Lower lobe of right lung (tissue), 2 donors: ENCODE results near the gene LUC7L. TPM values are rescaled to one million over a fixed set of nuclear protein-coding genes. Genes with fewer than 3 reads are reported as not detected.
"Not testable (repeated sequence)": the region's sequence is repeated elsewhere in the genome, so short reads cannot be mapped to it uniquely, and the experiment has no call there.

Experiments used
- ATAC-seq, 2 donors: fragments of 200-7000 bp; cut with Tn5 transposase; one replicate each; pipeline ENCODE4 v1.9.1; 2020 to 2022; ENCODE audit warnings: mild to moderate bottlenecking in 2 of 2, moderate library complexity in 2 of 2
- DNase-seq: peaks from one replicate; pipeline ENCODE4 v3.0.0-alpha.2; 2020
- H3K27ac ChIP-seq: fragments of 200-600 bp; one replicate; pipeline ENCODE4 v1.8.0; 2022
- H3K27me3 ChIP-seq: fragments of 200-600 bp; one replicate; pipeline ENCODE4 v1.8.0; 2022; ENCODE audit warnings: low read depth
- H3K36me3 ChIP-seq: fragments of 200-600 bp; one replicate; pipeline ENCODE4 v1.8.0; 2022; ENCODE audit warnings: mild to moderate bottlenecking
- H3K4me1 ChIP-seq: fragments of 200-600 bp; one replicate; pipeline ENCODE4 v1.8.0; 2022
- H3K4me3 ChIP-seq: fragments of 200-600 bp; one replicate; pipeline ENCODE4 v1.8.0; 2022; ENCODE audit warnings: mild to moderate bottlenecking
- H3K9me3 ChIP-seq: fragments of 200-600 bp; one replicate; pipeline ENCODE4 v1.8.0; 2022
- intact Hi-C: fragments of 100-400 bp; cut with DNase I; formaldehyde crosslinking; loops from one replicate; pipeline ENCODE4 v1.11.0; 2022
- total RNA-seq: library from RNA; stranded (reverse); fragmentation: NEBNext Ultra II Directional; extraction: Animal tissue kit (Norgen Biotek cat#: 25700); gene quantifications from one replicate; pipeline ENCODE4 v1.2.1, GENCODE V29; 2021
- TF ChIP-seq, protein P1 (sequence below): fragments of 200-600 bp; IDR thresholded peaks from one replicate; pipeline ENCODE4 v1.8.0; 2022; ENCODE audit warnings: antibody characterized with exemption, mild to moderate bottlenecking
- donor health status: DM: no; HTN: yes; CAD: no; lungs with severe emphysema.

Gene LUC7L
- total RNA-seq, 1 donor from 2014 or later = 70.9 TPM

DNA sequence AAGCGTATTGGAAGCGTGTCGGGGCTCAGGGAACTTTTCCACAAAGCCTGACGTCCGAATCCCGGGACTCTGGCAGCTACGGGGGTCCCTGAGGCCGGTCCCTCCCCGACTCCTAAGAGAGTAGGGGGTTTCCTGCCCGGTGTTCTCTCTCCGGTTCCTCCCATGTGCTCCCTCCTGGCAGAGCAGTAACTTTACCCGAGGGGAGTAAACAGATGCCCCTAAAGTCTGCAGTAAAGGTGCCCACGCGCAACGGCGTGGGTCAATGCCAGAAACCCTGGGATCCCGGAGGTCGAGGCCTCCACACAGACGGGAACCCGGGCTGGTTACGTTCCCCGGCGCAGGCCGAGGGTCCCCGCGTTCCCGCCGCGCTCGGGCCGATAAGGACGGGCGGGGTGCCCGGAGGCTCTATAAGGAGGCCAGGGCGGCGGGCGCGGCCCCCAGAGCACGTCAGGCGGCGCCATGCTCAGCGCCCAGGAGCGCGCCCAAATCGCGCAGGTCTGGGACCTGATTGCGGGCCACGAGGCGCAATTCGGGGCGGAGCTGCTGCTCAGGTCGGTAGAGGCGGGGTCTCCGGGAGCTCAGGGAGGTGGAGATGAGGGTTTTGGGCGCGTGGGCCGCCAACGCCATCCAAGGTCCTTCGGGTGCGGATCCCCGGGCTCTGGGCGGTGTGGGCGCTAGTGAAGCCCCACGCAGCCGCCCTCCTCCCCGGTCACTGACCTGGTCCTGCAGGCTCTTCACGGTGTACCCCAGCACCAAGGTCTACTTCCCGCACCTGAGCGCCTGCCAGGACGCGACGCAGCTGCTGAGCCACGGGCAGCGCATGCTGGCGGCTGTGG is 63.5 kb downstream of the LUC7L start, which contains the start of gene HBM:
TSS of gene HBM (plus strand) at position 440 of the 836 bp plus-strand sequence. CDS start at position 460, 20 bp downstream.
- H3K27ac ChIP-seq = no peak within 1 kb of the TSS
- H3K36me3 ChIP-seq = no peaks in the 10 kb centered on the region
- TF ChIP-seq, protein P1, sequence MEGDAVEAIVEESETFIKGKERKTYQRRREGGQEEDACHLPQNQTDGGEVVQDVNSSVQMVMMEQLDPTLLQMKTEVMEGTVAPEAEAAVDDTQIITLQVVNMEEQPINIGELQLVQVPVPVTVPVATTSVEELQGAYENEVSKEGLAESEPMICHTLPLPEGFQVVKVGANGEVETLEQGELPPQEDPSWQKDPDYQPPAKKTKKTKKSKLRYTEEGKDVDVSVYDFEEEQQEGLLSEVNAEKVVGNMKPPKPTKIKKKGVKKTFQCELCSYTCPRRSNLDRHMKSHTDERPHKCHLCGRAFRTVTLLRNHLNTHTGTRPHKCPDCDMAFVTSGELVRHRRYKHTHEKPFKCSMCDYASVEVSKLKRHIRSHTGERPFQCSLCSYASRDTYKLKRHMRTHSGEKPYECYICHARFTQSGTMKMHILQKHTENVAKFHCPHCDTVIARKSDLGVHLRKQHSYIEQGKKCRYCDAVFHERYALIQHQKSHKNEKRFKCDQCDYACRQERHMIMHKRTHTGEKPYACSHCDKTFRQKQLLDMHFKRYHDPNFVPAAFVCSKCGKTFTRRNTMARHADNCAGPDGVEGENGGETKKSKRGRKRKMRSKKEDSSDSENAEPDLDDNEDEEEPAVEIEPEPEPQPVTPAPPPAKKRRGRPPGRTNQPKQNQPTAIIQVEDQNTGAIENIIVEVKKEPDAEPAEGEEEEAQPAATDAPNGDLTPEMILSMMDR = no peak
- peak within 1 kb of the TSS; percentile 14 for H3K4me3 ChIP-seq
- peaks cover 19% of the 10 kb centered on the region for H3K4me1 ChIP-seq
- H3K27me3 ChIP-seq = peaks cover 69% of the 10 kb centered on the region
- no peaks in the 10 kb centered on the region for H3K9me3 ChIP-seq
- no peak for ATAC-seq
- DNase-seq = no peak
- intact Hi-C loops = no loop called here

DNA sequence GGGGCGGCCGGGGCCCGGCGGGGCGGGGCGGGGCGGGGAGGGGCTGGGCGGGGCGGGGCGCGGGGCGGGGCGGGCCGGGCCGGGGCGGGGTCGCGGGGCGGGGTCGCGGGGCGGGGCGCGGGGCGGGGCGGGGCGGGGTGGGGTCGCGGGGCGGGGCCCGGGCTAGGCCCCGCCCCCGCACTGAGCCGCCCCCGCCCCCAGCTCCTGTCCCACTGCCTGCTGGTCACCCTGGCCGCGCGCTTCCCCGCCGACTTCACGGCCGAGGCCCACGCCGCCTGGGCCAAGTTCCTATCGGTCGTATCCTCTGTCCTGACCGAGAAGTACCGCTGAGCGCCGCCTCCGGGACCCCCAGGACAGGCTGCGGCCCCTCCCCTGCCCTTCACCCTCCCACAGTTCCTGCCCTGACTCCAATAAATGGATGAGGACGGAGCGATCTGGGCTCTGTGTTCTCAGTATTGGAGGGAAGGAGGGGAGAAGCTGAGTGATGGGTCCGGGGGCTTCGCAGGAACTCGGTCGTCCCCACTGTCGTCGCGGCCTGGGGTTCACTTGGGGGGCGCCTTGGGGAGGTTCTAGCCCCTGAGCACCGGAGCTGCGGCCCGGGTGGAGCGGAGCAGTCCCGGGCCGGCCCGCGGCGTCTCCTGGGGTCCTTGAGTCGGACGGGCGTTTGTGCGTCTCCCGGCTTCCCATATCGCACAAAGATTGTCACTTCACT is 64.3 kb downstream of the LUC7L start:
- no peaks in the 10 kb centered on the region for H3K9me3 ChIP-seq
- peaks cover 19% of the 10 kb centered on the region for H3K4me1 ChIP-seq
- H3K36me3 ChIP-seq = no peaks in the 10 kb centered on the region
- DNase-seq = no peak
- TF ChIP-seq, protein P1 = no peak
- peak; percentile 33 to 40 for ATAC-seq
- H3K4me3 ChIP-seq = peak overlapping the region; percentile 14
- H3K27ac ChIP-seq = no peak overlapping the region
- intact Hi-C loops = no loop called here
- H3K27me3 ChIP-seq = peaks cover 61% of the 10 kb centered on the region

DNA sequence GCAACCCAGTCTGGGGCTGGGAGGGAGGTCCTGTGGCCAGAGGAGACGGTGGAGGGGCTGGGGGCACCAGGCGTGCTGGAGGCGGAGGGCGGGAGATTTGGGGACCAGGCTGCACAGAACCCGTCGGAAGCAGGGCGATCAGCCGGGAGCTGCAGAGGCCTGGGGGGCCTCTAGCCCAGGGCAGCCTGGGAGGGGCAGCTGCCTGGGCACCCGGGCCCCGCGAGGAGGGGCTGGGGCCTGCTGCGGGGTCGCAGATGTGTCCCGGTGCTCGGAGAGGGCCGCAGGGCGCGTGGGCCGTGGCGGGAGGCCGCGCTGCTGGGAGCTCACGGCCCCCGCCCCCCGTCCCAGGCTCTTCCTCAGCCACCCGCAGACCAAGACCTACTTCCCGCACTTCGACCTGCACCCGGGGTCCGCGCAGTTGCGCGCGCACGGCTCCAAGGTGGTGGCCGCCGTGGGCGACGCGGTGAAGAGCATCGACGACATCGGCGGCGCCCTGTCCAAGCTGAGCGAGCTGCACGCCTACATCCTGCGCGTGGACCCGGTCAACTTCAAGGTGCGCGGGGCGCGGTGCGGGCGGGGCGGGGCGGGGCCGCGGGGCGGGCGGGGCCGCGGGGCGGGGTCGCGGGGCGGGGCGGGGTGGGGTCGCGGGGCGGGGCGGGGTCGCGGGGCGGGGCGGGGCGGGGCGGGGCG is 65.0 kb downstream of the LUC7L start:
- intact Hi-C loops, H3K4me3 ChIP-seq, H3K9me3 ChIP-seq, H3K36me3 ChIP-seq, DNase-seq, H3K27ac ChIP-seq: not testable (repeated sequence)
- ATAC-seq = peak; percentile 27 to 42
- Histone ChIP-seq H3K4me1 (peaks cover 19% of the 10 kb centered on the region), H3K27me3 (peaks cover 55% of the 10 kb centered on the region)

DNA sequence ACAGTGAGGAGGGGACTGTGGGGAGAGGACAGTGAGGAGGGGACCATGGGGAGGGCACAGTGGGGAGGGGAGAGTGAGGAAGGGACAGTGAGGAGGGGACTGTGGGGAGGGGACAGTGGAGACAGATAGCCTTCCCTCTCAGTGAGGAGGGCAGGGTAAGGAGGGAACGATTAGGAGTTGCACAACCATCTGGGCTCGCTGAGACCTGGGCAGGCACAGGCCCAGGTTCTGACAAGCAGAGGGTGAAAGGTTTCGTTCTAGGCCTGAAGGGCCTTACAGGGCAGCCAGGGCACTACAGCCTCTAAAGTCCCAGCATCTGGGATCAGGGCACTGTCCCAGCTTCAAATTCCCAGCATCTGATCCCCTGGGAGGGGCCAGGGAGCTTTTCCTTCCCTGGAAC is 65.6 kb downstream of the LUC7L start:
- intact Hi-C loops, H3K27ac ChIP-seq, H3K9me3 ChIP-seq, H3K36me3 ChIP-seq, H3K4me3 ChIP-seq, DNase-seq: not testable (repeated sequence)
- ATAC-seq = peak; percentile 37 to 48
- Histone ChIP-seq H3K4me1 (peaks cover 19% of the 10 kb centered on the region), H3K27me3 (peaks cover 50% of the 10 kb centered on the region)

DNA sequence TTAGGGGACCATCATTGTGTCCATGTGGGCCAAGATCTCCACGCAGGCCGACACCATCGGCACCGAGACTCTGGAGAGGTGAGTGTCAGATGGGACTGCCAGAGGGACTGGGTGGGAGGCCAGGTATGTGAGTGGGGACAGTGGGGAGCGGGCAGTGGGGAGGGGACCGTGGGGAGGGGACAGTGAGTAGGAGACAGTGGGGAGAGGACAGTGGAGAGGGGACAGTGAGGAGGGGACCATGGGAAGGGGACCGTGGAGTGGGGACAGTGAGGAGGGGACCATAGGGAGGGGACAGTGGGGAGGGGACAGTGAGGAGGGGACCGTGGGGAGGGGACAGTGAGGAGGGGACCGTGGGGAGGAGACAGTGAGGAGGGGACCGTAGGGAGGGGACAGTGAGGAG is 66.1 kb downstream of the LUC7L start:
- ATAC-seq, DNase-seq, H3K9me3 ChIP-seq, H3K4me3 ChIP-seq, intact Hi-C loops, H3K36me3 ChIP-seq, H3K27ac ChIP-seq: not testable (repeated sequence)
- H3K4me1 ChIP-seq = peaks cover 19% of the 10 kb centered on the region
- peaks cover 44% of the 10 kb centered on the region for H3K27me3 ChIP-seq

DNA sequence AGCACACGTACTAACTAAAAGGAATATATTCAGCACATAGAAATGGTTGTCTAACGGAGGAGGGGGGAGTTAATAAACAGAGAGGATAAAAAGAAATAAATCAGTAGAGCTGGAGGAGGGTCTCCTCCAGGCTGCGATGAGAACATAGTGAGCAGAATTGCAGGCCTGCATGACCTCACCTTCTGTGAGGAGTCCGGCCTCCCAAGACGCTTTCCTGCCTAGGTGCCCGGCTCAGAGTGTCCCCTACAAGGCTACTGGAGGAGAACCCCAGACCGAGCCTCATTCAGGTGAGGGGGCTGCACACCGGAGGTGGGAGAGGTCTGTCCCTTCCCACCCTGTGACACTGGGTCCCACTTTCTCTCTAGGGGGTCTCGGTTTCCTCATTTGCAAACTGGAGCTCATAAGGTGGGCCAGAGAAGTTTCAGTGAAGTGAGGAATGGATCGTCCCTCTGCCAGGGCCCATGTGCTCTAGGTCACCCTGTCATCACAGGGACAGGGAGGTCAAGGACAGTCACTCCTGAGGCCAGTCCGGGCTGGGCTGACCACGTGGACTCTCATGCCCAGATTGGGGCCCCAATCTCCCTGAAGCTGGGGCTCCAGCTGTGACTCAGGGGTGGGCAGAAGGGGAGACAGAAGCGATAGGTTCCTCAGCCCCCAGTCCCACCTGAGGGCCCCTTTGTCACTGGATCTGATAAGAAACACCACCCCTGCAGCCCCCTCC is 66.8 kb downstream of the LUC7L start:
- peaks cover 37% of the 10 kb centered on the region for H3K27me3 ChIP-seq
- ATAC-seq = no peak
- no peak overlapping the region for H3K27ac ChIP-seq
- H3K9me3 ChIP-seq = no peaks in the 10 kb centered on the region
- no peaks in the 10 kb centered on the region for H3K36me3 ChIP-seq
- DNase-seq = no peak
- TF ChIP-seq, protein P1 = no peak
- H3K4me3 ChIP-seq = no peak overlapping the region
- H3K4me1 ChIP-seq = peaks cover 19% of the 10 kb centered on the region
- intact Hi-C loops = no loop called here
